Endodermal cell (in vitro differentiated cells): Measurements from ENCODE around the gene HSPA4L. TPM values are rescaled to one million over a fixed set of nuclear protein-coding genes. Genes with fewer than 3 reads are reported as not detected.

Experiments
- DNase-seq: peaks from one replicate; pipeline ENCODE4 v3.0.0-alpha.2; 2017
- H3K27ac ChIP-seq: 2 replicates; pipeline ENCODE4 v1.5.1; 2013; ENCODE audit warnings: mild to moderate bottlenecking, low read depth, low read length, moderate library complexity
- H3K27me3 ChIP-seq: 2 replicates; pipeline ENCODE4 v1.6.1; 2013; ENCODE audit warnings: mild to moderate bottlenecking, low read length, moderate library complexity; ENCODE audit not compliant: insufficient read depth, control insufficient read depth, poor library complexity, severe bottlenecking
- H3K36me3 ChIP-seq: 2 replicates; pipeline ENCODE4 v1.7.0; 2013; ENCODE audit warnings: mild to moderate bottlenecking, low read length, moderate library complexity; ENCODE audit not compliant: control insufficient read depth, insufficient read depth
- H3K4me1 ChIP-seq: one replicate; pipeline ENCODE4 v1.7.0; 2013; ENCODE audit warnings: low read length; ENCODE audit not compliant: control insufficient read depth, insufficient read depth
- H3K4me3 ChIP-seq: 2 replicates; pipeline ENCODE4 v1.5.1; 2013; ENCODE audit warnings: mild to moderate bottlenecking, low read length, moderate library complexity
- H3K9ac ChIP-seq: 2 replicates; pipeline ENCODE4 v1.6.1; 2013; ENCODE audit warnings: mild to moderate bottlenecking, low read length, moderate library complexity; ENCODE audit not compliant: poor library complexity, severe bottlenecking; ENCODE audit errors: extremely low read depth
- H3K9me3 ChIP-seq: 2 replicates; pipeline ENCODE4 v1.6.1; 2013; ENCODE audit warnings: mild to moderate bottlenecking, low read length, moderate library complexity; ENCODE audit not compliant: control insufficient read depth
- H3K27ac Mint-ChIP-seq: 2 replicates; pipeline ENCODE4 v1.8.0; 2020; ENCODE audit warnings: mixed read lengths
- H3K27me3 Mint-ChIP-seq: 2 replicates; pipeline ENCODE4 v1.8.0; 2021; ENCODE audit warnings: mild to moderate bottlenecking, mixed read lengths; ENCODE audit not compliant: insufficient read depth
- H3K36me3 Mint-ChIP-seq: 2 replicates; pipeline ENCODE4 v1.8.0; 2020; ENCODE audit warnings: low read depth, mixed read lengths
- H3K4me1 Mint-ChIP-seq: 2 replicates; pipeline ENCODE4 v1.8.0; 2020; ENCODE audit warnings: mixed read lengths
- H3K4me3 Mint-ChIP-seq: 2 replicates; pipeline ENCODE4 v1.8.0; 2020; ENCODE audit warnings: mild to moderate bottlenecking, moderate library complexity, mixed read lengths
- H3K9me3 Mint-ChIP-seq: 2 replicates; pipeline ENCODE4 v1.8.0; 2020; ENCODE audit warnings: mild to moderate bottlenecking, mixed read lengths
- CTCF ChIP-seq: fragments of 200-600 bp; sonication (generic); conservative IDR thresholded peaks from 2 replicates; pipeline ENCODE4 v1.5.0; 2021; ENCODE audit warnings: antibody characterized with exemption, mild to moderate bottlenecking
- WGBS, 2 experiments: methylation state at CpG; one replicate each; pipeline versions ENCODE4 v1.1.5 to v1.1.7; 2013; ENCODE audit warnings: missing lambda C conversion rate in 2 of 2, mixed read lengths in 1 of 2; ENCODE audit not compliant: insufficient coverage in 1 of 2, insufficient read length in 1 of 2; 5-methylcytosine and 5-hydroxymethylcytosine counted together
- total RNA-seq, 2 donors: library from RNA; stranded (reverse); fragmentation: NEBNext Ultra II Directional in 1 of 2; extraction: Animal tissue kit (Norgen Biotek cat#: 25700) in 1 of 2; gene quantifications; 2 replicates in 1 of 2; 3 replicates in 1 of 2; pipeline ENCODE4 v1.2.1, GENCODE V29; 2021

The HSPA4L gene
- total RNA-seq, 2 donors from 2014 or later: 2.0 to 6.2 TPM

GRCh38 chr4:127788517-127788916, 6.4 kb downstream of the HSPA4L start:
- no peak overlapping the region for H3K27ac Mint-ChIP-seq
- H3K27ac ChIP-seq: no peak overlapping the region
- no peaks in the 10 kb centered on the region for H3K4me1 Mint-ChIP-seq
- H3K4me3 Mint-ChIP-seq: no peak overlapping the region
- no peaks in the 10 kb centered on the region for H3K9me3 Mint-ChIP-seq
- H3K9me3 ChIP-seq: no peaks in the 10 kb centered on the region
- no peak overlapping the region for H3K4me3 ChIP-seq
- peaks cover 11% of the 10 kb centered on the region for H3K27me3 Mint-ChIP-seq
- peaks cover 16% of the 10 kb centered on the region for H3K27me3 ChIP-seq
- TF ChIP-seq CTCF: peak; percentile 69
- H3K9ac ChIP-seq: no peak overlapping the region
- 82% methylated on average over 2 of the region's 2 CpGs; no CpG with 5 or more reads in 1 of the 2 experiments for WGBS, 2 experiments
- no peaks in the 10 kb centered on the region for H3K36me3 Mint-ChIP-seq
- H3K36me3 ChIP-seq: no peaks in the 10 kb centered on the region
- DNase-seq: peak; percentile 45
- no peaks in the 10 kb centered on the region for H3K4me1 ChIP-seq

- Mint-ChIP-seq H3K27ac (no peak overlapping the region), H3K4me1 (no peaks in the 10 kb centered on the region), H3K9me3 (no peaks in the 10 kb centered on the region), H3K27me3 (no peaks in the 10 kb centered on the region), H3K36me3 (no peaks in the 10 kb centered on the region), H3K4me3 (no peak overlapping the region)
- Histone ChIP-seq H3K9ac (no peak overlapping the region), H3K36me3 (no peaks in the 10 kb centered on the region), H3K27ac (no peak overlapping the region), H3K4me3 (no peak overlapping the region), H3K4me1 (no peaks in the 10 kb centered on the region), H3K9me3 (no peaks in the 10 kb centered on the region), H3K27me3 (no peaks in the 10 kb centered on the region)
- TF ChIP-seq CTCF: no peak
- DNase-seq: no peak
- 71% methylated on average over 1 of the region's 1 CpG; no CpG with 5 or more reads in 1 of the 2 experiments for whole genome bisulfite sequencing, 2 experiments
Measured at GRCh38 chr4:127791391-127791790, 9.3 kb downstream of the HSPA4L start.

- no peak overlapping the region for H3K4me3 ChIP-seq
- H3K27me3 ChIP-seq: no peaks in the 10 kb centered on the region
- no peak for DNase-seq
- Mint-ChIP-seq H3K27ac (no peak overlapping the region), H3K36me3 (no peaks in the 10 kb centered on the region), H3K9me3 (no peaks in the 10 kb centered on the region), H3K27me3 (no peaks in the 10 kb centered on the region), H3K4me3 (no peak overlapping the region), H3K4me1 (no peaks in the 10 kb centered on the region)
- no peak for TF ChIP-seq CTCF
- H3K27ac ChIP-seq: no peak overlapping the region
- no peaks in the 10 kb centered on the region for H3K36me3 ChIP-seq
- H3K9ac ChIP-seq: no peak overlapping the region
- no peaks in the 10 kb centered on the region for H3K9me3 ChIP-seq
- no peaks in the 10 kb centered on the region for H3K4me1 ChIP-seq
- WGBS, 2 experiments: 95% methylated on average over 1 of the region's 1 CpG; no CpG with 5 or more reads in 1 of the 2 experiments
Measured at GRCh38 chr4:127793528-127793927, 11.4 kb downstream of the HSPA4L start.
